HG02571 (cell line): ENCODE data around the gene AP3B1.

ENCODE experiments used
- ATAC-seq: cut with Tn5 transposase; IDR thresholded peaks from one replicate; pipeline ENCODE4 v1.9.1; 2021; ENCODE audit warnings: mild to moderate bottlenecking, moderate library complexity; ENCODE audit not compliant: unreplicated experiment

AP3B1 gene

GRCh38 chr5:78294248-78295034 lies at the start of gene AP3B1:
Gene AP3B1 (minus strand): TSS chr5:78294698. CDS start chr5:78294579, 119 bp downstream.
- ATAC-seq, result peak; percentile 83

- no peak for ATAC-seq
Observed at GRCh38 chr5:78341440-78341839, 46.9 kb upstream of the AP3B1 start.

- ATAC-seq, result no peak
Observed at GRCh38 chr5:78339617-78340436, 45.3 kb upstream of the AP3B1 start.

GRCh38 chr5:78336698-78337097 lies 42.2 kb upstream of the AP3B1 start:
- ATAC-seq, result no peak

GRCh38 chr5:78335976-78336375 lies 41.5 kb upstream of the AP3B1 start:
- no peak for ATAC-seq

- ATAC-seq, result no peak
Observed at GRCh38 chr5:78334811-78335210, 40.3 kb upstream of the AP3B1 start.

- ATAC-seq, result no peak
Observed at GRCh38 chr5:78331523-78332080, 37.1 kb upstream of the AP3B1 start.

GRCh38 chr5:78328585-78329173 lies 34.2 kb upstream of the AP3B1 start:
- ATAC-seq, result no peak

GRCh38 chr5:78327761-78328510 lies 33.4 kb upstream of the AP3B1 start:
- ATAC-seq, result no peak

- no peak for ATAC-seq
Observed at GRCh38 chr5:78326930-78327329, 32.4 kb upstream of the AP3B1 start.

- no peak for ATAC-seq
Observed at GRCh38 chr5:78323241-78323640, 28.7 kb upstream of the AP3B1 start.

- no peak for ATAC-seq
Observed at GRCh38 chr5:78320401-78320800, 25.9 kb upstream of the AP3B1 start.

GRCh38 chr5:78318337-78318736 lies 23.8 kb upstream of the AP3B1 start:
- no peak for ATAC-seq

GRCh38 chr5:78317515-78317914 lies 23.0 kb upstream of the AP3B1 start:
- ATAC-seq, result no peak

GRCh38 chr5:78308703-78309102 lies 14.2 kb upstream of the AP3B1 start:
- no peak for ATAC-seq

- ATAC-seq, result no peak
Observed at GRCh38 chr5:78300464-78301045, 6.1 kb upstream of the AP3B1 start.

GRCh38 chr5:78295035-78295961 lies 800 bp upstream of the AP3B1 start:
- peak; percentile 14 for ATAC-seq

- ATAC-seq, result no peak
Observed at GRCh38 chr5:78293851-78294247, 649 bp downstream of the AP3B1 start.

- ATAC-seq, result no peak
Observed at GRCh38 chr5:78291687-78292086, 2.8 kb downstream of the AP3B1 start.
